OCI-LY3 (cell line): ENCODE data around the gene DOCK11.

Experiments
- CTCF ChIP-seq: fragments of 200-600, 300-600 bp; sonication (generic); IDR thresholded peaks from 2 replicates; pipeline ENCODE4 v1.5.1; 2014; ENCODE audit warnings: antibody characterized with exemption, low read length, low read depth
- EZH2phosphoT487 ChIP-seq: fragments of 200-600 bp; shearing (Covaris generic); IDR thresholded peaks from 2 replicates; pipeline ENCODE4 v1.6.1; 2018; ENCODE audit warnings: antibody characterized with exemption, mixed run types, low read depth

- TF ChIP-seq CTCF (no peak), EZH2phosphoT487 (no peak)
Observed at GRCh38 chrX:118508221-118508620, 12.6 kb downstream of the DOCK11 start.
